ENCODE results near the gene ANO3.
"Not testable (repeated sequence)": the region's sequence is repeated elsewhere in the genome, so short reads cannot be mapped to it uniquely, and the experiment has no call there.

Gene ANO3

DNA sequence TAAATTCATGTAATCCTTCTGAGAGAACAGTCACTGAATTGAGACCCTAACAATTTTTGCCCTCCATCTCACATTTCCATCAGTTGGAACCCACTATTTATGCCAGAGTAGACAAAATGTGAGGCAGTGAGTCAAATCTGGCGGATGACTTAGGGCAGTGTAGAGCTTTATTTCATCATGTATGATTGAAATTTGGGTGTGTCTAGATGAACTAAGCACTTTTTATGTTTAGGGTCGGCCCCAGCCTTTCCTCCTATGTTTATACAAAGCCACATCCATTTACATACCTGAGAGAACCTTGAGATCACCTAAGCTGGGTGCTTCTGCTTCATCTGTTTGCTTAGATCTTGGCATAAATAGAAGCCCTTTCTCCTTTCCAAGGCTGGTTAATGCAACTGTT, 255.1 kb downstream of the ANO3 start:
- no peaks in the 10 kb centered on the region for H3K4me1 ChIP-seq (ENCODE audit: control insufficient read depth in 1 of 2, insufficient read depth in 2 of 2, low read length in 2 of 2)
- no peak overlapping the region for H2BK5ac ChIP-seq (ENCODE audit: low read depth, low read length, poor library complexity)
- H3K4ac ChIP-seq (ENCODE audit: low read depth, low read length) = no peak overlapping the region
- H4K8ac ChIP-seq (ENCODE audit: low read depth, low read length) = no peak overlapping the region
- no peak overlapping the region for H3K27ac ChIP-seq (ENCODE audit: low read depth, low read length)
- no peaks in the 10 kb centered on the region for H3K79me2 ChIP-seq (ENCODE audit: control insufficient read depth, insufficient read depth, low read length, poor library complexity)
- WGBS (ENCODE audit: extremely low coverage, insufficient coverage, insufficient read length) = no CpG with 5 or more reads among the region's 2 CpGs
- H3K4me3 ChIP-seq (ENCODE audit: low read depth, low read length) = no peak overlapping the region
- peaks cover 2% of the 10 kb centered on the region for H3K79me1 ChIP-seq (ENCODE audit: low read length)
- no peaks in the 10 kb centered on the region for H3K27me3 ChIP-seq (ENCODE audit: insufficient read depth, low read length)
- H3K4me2 ChIP-seq (ENCODE audit: low read length) = no peak overlapping the region
- H3K18ac ChIP-seq (ENCODE audit: low read length) = no peak overlapping the region
- no peak overlapping the region for H2AFZ ChIP-seq (ENCODE audit: insufficient read depth, low read length, poor library complexity)
- H3K9me3 ChIP-seq (ENCODE audit: insufficient read depth, low read depth, low read length) = no peaks in the 10 kb centered on the region
- no peak overlapping the region for H3K9ac ChIP-seq (ENCODE audit: low read length)
- H3K36me3 ChIP-seq (ENCODE audit: control insufficient read depth in 1 of 2, insufficient read depth in 2 of 2, low read length in 2 of 2) = no peaks in the 10 kb centered on the region
- H2BK120ac ChIP-seq (ENCODE audit: insufficient read depth, low read length, poor library complexity) = no peak overlapping the region
- H3K14ac ChIP-seq (ENCODE audit: low read length) = no peak overlapping the region
- no peak overlapping the region for H2BK12ac ChIP-seq (ENCODE audit: low read length)
- H2AK5ac ChIP-seq (ENCODE audit: low read length) = no peak overlapping the region
- no peak overlapping the region for H3K23ac ChIP-seq (ENCODE audit: low read length)
- DNase-seq = no peak
- no peak overlapping the region for H4K91ac ChIP-seq (ENCODE audit: low read depth, low read length)
- H4K12ac ChIP-seq (ENCODE audit: low read depth, low read length) = no peak overlapping the region

DNA sequence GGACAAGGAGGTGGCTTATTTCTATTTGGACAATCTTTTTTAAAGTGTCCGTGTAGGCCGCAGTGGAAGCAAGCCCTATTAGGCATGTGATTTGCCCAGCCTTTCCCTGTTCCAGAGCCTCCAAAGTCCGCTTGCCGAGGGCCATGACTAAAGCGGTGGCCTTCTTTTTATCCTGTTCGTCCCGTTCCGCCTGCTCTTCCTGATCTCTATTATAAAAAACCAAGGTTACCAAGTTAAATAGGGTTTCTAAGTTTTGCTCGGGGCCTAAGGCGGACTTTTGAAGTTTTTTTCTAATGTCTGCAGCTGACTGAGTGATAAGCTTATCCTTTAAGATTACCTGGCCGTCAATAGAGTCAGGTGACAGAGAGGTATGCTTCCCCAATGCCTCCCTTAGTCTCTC, 261.8 kb downstream of the ANO3 start:
- Histone ChIP-seq H2BK5ac (ENCODE audit: low read depth, low read length, poor library complexity) (peak overlapping the region; percentile 67), H3K4ac (ENCODE audit: low read depth, low read length) (no peak overlapping the region), H3K27me3 (ENCODE audit: insufficient read depth, low read length) (no peaks in the 10 kb centered on the region), H2BK12ac (ENCODE audit: low read length) (peak overlapping the region; percentile 80), H2BK120ac (ENCODE audit: insufficient read depth, low read length, poor library complexity) (no peak overlapping the region), H3K4me2 (ENCODE audit: low read length) (no peak overlapping the region), H3K4me3 (ENCODE audit: low read depth, low read length) (no peak overlapping the region), H3K4me1 (ENCODE audit: control insufficient read depth in 1 of 2, insufficient read depth in 2 of 2, low read length in 2 of 2) (no peaks in the 10 kb centered on the region), H4K8ac (ENCODE audit: low read depth, low read length) (peak overlapping the region; percentile 59), H3K9me3 (ENCODE audit: insufficient read depth, low read depth, low read length) (no peaks in the 10 kb centered on the region), H3K79me1 (ENCODE audit: low read length) (peaks cover 2% of the 10 kb centered on the region), H2AK5ac (ENCODE audit: low read length) (no peak overlapping the region), H2AFZ (ENCODE audit: insufficient read depth, low read length, poor library complexity) (no peak overlapping the region), H4K12ac (ENCODE audit: low read depth, low read length) (no peak overlapping the region), H3K79me2 (ENCODE audit: control insufficient read depth, insufficient read depth, low read length, poor library complexity) (no peaks in the 10 kb centered on the region), H3K23ac (ENCODE audit: low read length) (no peak overlapping the region), H4K91ac (ENCODE audit: low read depth, low read length) (peak overlapping the region; percentile 82), H3K14ac (ENCODE audit: low read length) (no peak overlapping the region), H3K36me3 (ENCODE audit: control insufficient read depth in 1 of 2, insufficient read depth in 2 of 2, low read length in 2 of 2) (no peaks in the 10 kb centered on the region), H3K18ac (ENCODE audit: low read length) (no peak overlapping the region), H3K9ac (ENCODE audit: low read length) (no peak overlapping the region), H3K27ac (ENCODE audit: low read depth, low read length) (peak overlapping the region; percentile 74)
- peak; percentile 72 to 91 for DNase-seq
- WGBS (ENCODE audit: extremely low coverage, insufficient coverage, insufficient read length) = no CpG with 5 or more reads among the region's 11 CpGs

DNA sequence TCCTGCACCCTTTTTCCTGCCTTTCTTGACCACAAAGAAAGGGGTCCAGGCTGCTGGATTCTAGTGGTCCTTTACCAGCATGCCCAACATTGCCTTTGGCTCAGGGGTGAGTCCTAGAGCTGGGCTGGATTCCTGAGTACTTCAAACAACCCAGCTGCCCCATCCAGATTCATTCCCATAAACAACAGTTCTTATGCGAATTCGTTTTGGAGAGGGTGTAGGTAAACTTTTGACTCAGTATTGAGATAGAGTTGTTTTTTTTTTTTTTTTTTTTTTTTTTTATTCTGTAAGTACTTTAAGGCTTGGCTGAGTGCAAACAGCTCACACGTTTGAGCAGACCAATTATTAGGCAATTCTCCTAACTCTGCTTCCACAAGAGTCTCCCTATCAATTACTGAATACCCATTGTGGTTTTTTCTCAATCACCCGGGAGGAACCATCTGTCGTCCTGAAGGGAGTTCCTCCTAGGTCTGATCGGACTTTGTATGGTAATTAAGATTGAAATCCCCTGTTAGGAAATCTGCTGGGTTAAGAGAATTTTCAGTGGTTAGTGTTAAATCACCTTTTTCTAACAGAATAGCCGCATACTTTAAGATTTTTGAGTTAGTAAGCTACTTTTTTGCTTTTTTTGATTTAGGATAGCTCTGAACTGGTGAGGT, 263.4 kb downstream of the ANO3 start:
- H2BK12ac ChIP-seq (ENCODE audit: low read length); H3K23ac ChIP-seq (ENCODE audit: low read length); H3K79me2 ChIP-seq (ENCODE audit: control insufficient read depth, insufficient read depth, low read length, poor library complexity); H3K4me3 ChIP-seq (ENCODE audit: low read depth, low read length); H3K18ac ChIP-seq (ENCODE audit: low read length); DNase-seq; H3K36me3 ChIP-seq (ENCODE audit: control insufficient read depth in 1 of 2, insufficient read depth in 2 of 2, low read length in 2 of 2); H2BK5ac ChIP-seq (ENCODE audit: low read depth, low read length, poor library complexity); H4K8ac ChIP-seq (ENCODE audit: low read depth, low read length); H3K4me1 ChIP-seq (ENCODE audit: control insufficient read depth in 1 of 2, insufficient read depth in 2 of 2, low read length in 2 of 2); H3K79me1 ChIP-seq (ENCODE audit: low read length); H3K27me3 ChIP-seq (ENCODE audit: insufficient read depth, low read length); H2BK120ac ChIP-seq (ENCODE audit: insufficient read depth, low read length, poor library complexity); H4K12ac ChIP-seq (ENCODE audit: low read depth, low read length); H4K91ac ChIP-seq (ENCODE audit: low read depth, low read length); H2AK5ac ChIP-seq (ENCODE audit: low read length); H3K4me2 ChIP-seq (ENCODE audit: low read length); H3K9me3 ChIP-seq (ENCODE audit: insufficient read depth, low read depth, low read length); H2AFZ ChIP-seq (ENCODE audit: insufficient read depth, low read length, poor library complexity); H3K27ac ChIP-seq (ENCODE audit: low read depth, low read length); H3K4ac ChIP-seq (ENCODE audit: low read depth, low read length); H3K9ac ChIP-seq (ENCODE audit: low read length); H3K14ac ChIP-seq (ENCODE audit: low read length): not testable (repeated sequence)
- no CpG with 5 or more reads among the region's 7 CpGs for WGBS (ENCODE audit: extremely low coverage, insufficient coverage, insufficient read length)

DNA sequence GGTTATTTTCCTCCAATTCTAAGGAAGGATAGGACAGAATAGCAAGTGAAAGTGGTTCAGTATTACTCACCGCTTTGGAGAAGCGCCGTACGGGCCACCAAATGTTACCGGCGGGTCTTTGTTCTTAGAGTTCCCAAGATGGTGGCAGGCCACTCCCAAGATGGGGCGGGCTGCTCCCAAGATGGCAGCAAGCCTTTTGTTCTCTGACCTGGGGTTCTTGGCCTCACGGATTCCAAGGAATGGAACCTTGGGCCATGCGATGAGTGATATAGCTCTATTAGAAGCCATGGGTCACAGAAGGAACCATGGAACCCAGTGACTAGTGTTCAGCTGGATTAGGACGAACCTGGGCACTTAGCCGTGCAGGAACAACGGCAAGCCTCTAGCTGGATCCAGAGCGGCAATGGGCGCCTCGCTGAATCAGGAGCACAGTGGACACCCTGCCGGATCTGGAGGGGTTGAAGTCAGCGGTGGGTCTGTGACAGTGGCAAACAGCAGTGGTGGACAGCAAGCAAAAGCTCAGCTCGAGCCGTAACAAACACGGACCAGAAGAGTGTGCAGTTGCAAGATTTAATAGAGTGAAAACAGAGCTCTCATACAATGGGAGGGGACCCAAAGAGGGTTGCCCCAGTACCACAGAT, 265.2 kb downstream of the ANO3 start:
- H3K4me1 ChIP-seq (ENCODE audit: control insufficient read depth in 1 of 2, insufficient read depth in 2 of 2, low read length in 2 of 2); H2BK5ac ChIP-seq (ENCODE audit: low read depth, low read length, poor library complexity); H4K91ac ChIP-seq (ENCODE audit: low read depth, low read length); H3K9me3 ChIP-seq (ENCODE audit: insufficient read depth, low read depth, low read length); H3K79me2 ChIP-seq (ENCODE audit: control insufficient read depth, insufficient read depth, low read length, poor library complexity); H2BK120ac ChIP-seq (ENCODE audit: insufficient read depth, low read length, poor library complexity); H3K23ac ChIP-seq (ENCODE audit: low read length); H3K18ac ChIP-seq (ENCODE audit: low read length); H3K27me3 ChIP-seq (ENCODE audit: insufficient read depth, low read length); H2AFZ ChIP-seq (ENCODE audit: insufficient read depth, low read length, poor library complexity); H3K4ac ChIP-seq (ENCODE audit: low read depth, low read length); H3K36me3 ChIP-seq (ENCODE audit: control insufficient read depth in 1 of 2, insufficient read depth in 2 of 2, low read length in 2 of 2); DNase-seq; H3K4me2 ChIP-seq (ENCODE audit: low read length); H3K27ac ChIP-seq (ENCODE audit: low read depth, low read length); H2BK12ac ChIP-seq (ENCODE audit: low read length); H4K12ac ChIP-seq (ENCODE audit: low read depth, low read length); H4K8ac ChIP-seq (ENCODE audit: low read depth, low read length); H3K9ac ChIP-seq (ENCODE audit: low read length); H2AK5ac ChIP-seq (ENCODE audit: low read length); H3K14ac ChIP-seq (ENCODE audit: low read length); H3K79me1 ChIP-seq (ENCODE audit: low read length); H3K4me3 ChIP-seq (ENCODE audit: low read depth, low read length): not testable (repeated sequence)
- no CpG with 5 or more reads among the region's 20 CpGs for WGBS (ENCODE audit: extremely low coverage, insufficient coverage, insufficient read length)

Measured in trophoblast cell (in vitro differentiated cells and primary cell).